ENCODE measurements around the gene PDZD8. TPM values are rescaled to one million over a fixed set of nuclear protein-coding genes. Genes with fewer than 3 reads are reported as not detected.

PDZD8 gene
- total RNA-seq, 2 experiments from 2014 or later, result 13.6 to 15.8 TPM

GRCh38 chr10:117272195-117273076 is 102.8 kb downstream of the PDZD8 start:
- Mint-ChIP-seq H3K4me3 (no peak overlapping the region), H3K27ac (no peak overlapping the region), H3K4me1 (ENCODE audit: low read depth) (no peaks in the 10 kb centered on the region), H3K36me3 (ENCODE audit: low read depth) (no peaks in the 10 kb centered on the region), H3K27me3 (ENCODE audit: low read depth) (no peaks in the 10 kb centered on the region), H3K9me3 (no peaks in the 10 kb centered on the region)
- DNase-seq, result no peak
- intact Hi-C loops (cut with micrococcal nuclease), result no loop called here
- CTCF ChIA-PET, result no interaction called here

- no peak overlapping the region for H3K4me3 Mint-ChIP-seq
- DNase-seq, result no peak
- no peaks in the 10 kb centered on the region for H3K9me3 Mint-ChIP-seq
- no peaks in the 10 kb centered on the region for H3K36me3 Mint-ChIP-seq (ENCODE audit: low read depth)
- no peaks in the 10 kb centered on the region for H3K27me3 Mint-ChIP-seq (ENCODE audit: low read depth)
- intact Hi-C loops (cut with micrococcal nuclease), result no loop called here
- CTCF ChIA-PET, result no interaction called here
- no peak overlapping the region for H3K27ac Mint-ChIP-seq
- no peaks in the 10 kb centered on the region for H3K4me1 Mint-ChIP-seq (ENCODE audit: low read depth)
Measured at GRCh38 chr10:117271427-117271826, 103.8 kb downstream of the PDZD8 start.

- intact Hi-C loops (cut with micrococcal nuclease), result no loop called here
- Mint-ChIP-seq H3K9me3 (no peaks in the 10 kb centered on the region), H3K27me3 (ENCODE audit: low read depth) (peaks cover 2% of the 10 kb centered on the region), H3K27ac (no peak overlapping the region), H3K4me3 (no peak overlapping the region), H3K36me3 (ENCODE audit: low read depth) (no peaks in the 10 kb centered on the region), H3K4me1 (ENCODE audit: low read depth) (no peaks in the 10 kb centered on the region)
- CTCF ChIA-PET, result no interaction called here
- DNase-seq, result no peak
Measured at GRCh38 chr10:117268907-117269306, 106.3 kb downstream of the PDZD8 start.

GRCh38 chr10:117268258-117268657 is 107.0 kb downstream of the PDZD8 start:
- intact Hi-C loops (cut with micrococcal nuclease), result no loop called here
- Mint-ChIP-seq H3K36me3 (ENCODE audit: low read depth) (no peaks in the 10 kb centered on the region), H3K4me1 (ENCODE audit: low read depth) (no peaks in the 10 kb centered on the region), H3K4me3 (no peak overlapping the region), H3K27me3 (ENCODE audit: low read depth) (peaks cover 2% of the 10 kb centered on the region), H3K27ac (no peak overlapping the region), H3K9me3 (no peaks in the 10 kb centered on the region)
- no peak for DNase-seq
- CTCF ChIA-PET, result no interaction called here

GRCh38 chr10:117266812-117267211 is 108.4 kb downstream of the PDZD8 start:
- intact Hi-C loops (cut with micrococcal nuclease), result no loop called here
- no peak overlapping the region for H3K4me3 Mint-ChIP-seq
- no peaks in the 10 kb centered on the region for H3K9me3 Mint-ChIP-seq
- H3K4me1 Mint-ChIP-seq (ENCODE audit: low read depth), result no peaks in the 10 kb centered on the region
- CTCF ChIA-PET, result interaction anchor here (2.2 kb wide), 1 partner anchor 52 kb away, joined by 5 read pairs; no protein-coding TSS in a partner anchor
- H3K27me3 Mint-ChIP-seq (ENCODE audit: low read depth), result peaks cover 6% of the 10 kb centered on the region
- no peak for DNase-seq
- H3K27ac Mint-ChIP-seq, result no peak overlapping the region
- H3K36me3 Mint-ChIP-seq (ENCODE audit: low read depth), result no peaks in the 10 kb centered on the region

- peaks cover 9% of the 10 kb centered on the region for H3K27me3 Mint-ChIP-seq (ENCODE audit: low read depth)
- no peak overlapping the region for H3K4me3 Mint-ChIP-seq
- no peak for DNase-seq
- no peaks in the 10 kb centered on the region for H3K4me1 Mint-ChIP-seq (ENCODE audit: low read depth)
- CTCF ChIA-PET, result interaction anchor here (2.2 kb wide), 1 partner anchor 53 kb away, joined by 5 read pairs; no protein-coding TSS in a partner anchor
- H3K27ac Mint-ChIP-seq, result no peak overlapping the region
- no peaks in the 10 kb centered on the region for H3K36me3 Mint-ChIP-seq (ENCODE audit: low read depth)
- H3K9me3 Mint-ChIP-seq, result no peaks in the 10 kb centered on the region
- intact Hi-C loops (cut with micrococcal nuclease), result no loop called here
Measured at GRCh38 chr10:117266400-117266799, 108.8 kb downstream of the PDZD8 start.

GRCh38 chr10:117264782-117265181 is 110.5 kb downstream of the PDZD8 start:
- Mint-ChIP-seq H3K27me3 (ENCODE audit: low read depth) (peaks cover 17% of the 10 kb centered on the region), H3K36me3 (ENCODE audit: low read depth) (no peaks in the 10 kb centered on the region), H3K27ac (no peak overlapping the region), H3K9me3 (no peaks in the 10 kb centered on the region), H3K4me3 (no peak overlapping the region), H3K4me1 (ENCODE audit: low read depth) (no peaks in the 10 kb centered on the region)
- CTCF ChIA-PET, result interaction anchor here (2.2 kb wide), 1 partner anchor 54 kb away, joined by 5 read pairs; no protein-coding TSS in a partner anchor
- intact Hi-C loops (cut with micrococcal nuclease), result no loop called here
- no peak for DNase-seq

GRCh38 chr10:117262903-117263293 is 112.3 kb downstream of the PDZD8 start:
- H3K27ac Mint-ChIP-seq, result no peak overlapping the region
- H3K4me3 Mint-ChIP-seq, result no peak overlapping the region
- H3K9me3 Mint-ChIP-seq, result no peaks in the 10 kb centered on the region
- peaks cover 26% of the 10 kb centered on the region for H3K27me3 Mint-ChIP-seq (ENCODE audit: low read depth)
- no peaks in the 10 kb centered on the region for H3K36me3 Mint-ChIP-seq (ENCODE audit: low read depth)
- DNase-seq, result no peak
- intact Hi-C loops (cut with micrococcal nuclease), result no loop called here
- CTCF ChIA-PET, result no interaction called here
- peaks cover 3% of the 10 kb centered on the region for H3K4me1 Mint-ChIP-seq (ENCODE audit: low read depth)

GRCh38 chr10:117262291-117262902 is 112.8 kb downstream of the PDZD8 start:
- Mint-ChIP-seq H3K27me3 (ENCODE audit: low read depth) (peaks cover 26% of the 10 kb centered on the region), H3K36me3 (ENCODE audit: low read depth) (no peaks in the 10 kb centered on the region), H3K4me1 (ENCODE audit: low read depth) (peaks cover 3% of the 10 kb centered on the region), H3K9me3 (no peaks in the 10 kb centered on the region), H3K4me3 (no peak overlapping the region), H3K27ac (no peak overlapping the region)
- DNase-seq, result no peak
- intact Hi-C loops (cut with micrococcal nuclease), result no loop called here
- CTCF ChIA-PET, result no interaction called here

GRCh38 chr10:117261501-117261900 is 113.7 kb downstream of the PDZD8 start:
- H3K27me3 Mint-ChIP-seq (ENCODE audit: low read depth), result peaks cover 26% of the 10 kb centered on the region
- no peak overlapping the region for H3K4me3 Mint-ChIP-seq
- no peaks in the 10 kb centered on the region for H3K9me3 Mint-ChIP-seq
- peaks cover 3% of the 10 kb centered on the region for H3K4me1 Mint-ChIP-seq (ENCODE audit: low read depth)
- H3K27ac Mint-ChIP-seq, result no peak overlapping the region
- H3K36me3 Mint-ChIP-seq (ENCODE audit: low read depth), result no peaks in the 10 kb centered on the region
- DNase-seq, result no peak
- intact Hi-C loops (cut with micrococcal nuclease), result no loop called here
- CTCF ChIA-PET, result interaction anchor here (0.6 kb wide), 1 partner anchor 474 kb away, joined by 3 read pairs; no protein-coding TSS in a partner anchor

GRCh38 chr10:117260084-117260483 is 115.2 kb downstream of the PDZD8 start:
- H3K4me1 Mint-ChIP-seq (ENCODE audit: low read depth), result peaks cover 3% of the 10 kb centered on the region
- no peak overlapping the region for H3K4me3 Mint-ChIP-seq
- no peak overlapping the region for H3K27ac Mint-ChIP-seq
- CTCF ChIA-PET, result no interaction called here
- no peak for DNase-seq
- H3K9me3 Mint-ChIP-seq, result no peaks in the 10 kb centered on the region
- peaks cover 26% of the 10 kb centered on the region for H3K27me3 Mint-ChIP-seq (ENCODE audit: low read depth)
- no peaks in the 10 kb centered on the region for H3K36me3 Mint-ChIP-seq (ENCODE audit: low read depth)
- intact Hi-C loops (cut with micrococcal nuclease), result no loop called here

- Mint-ChIP-seq H3K27ac (no peak overlapping the region), H3K36me3 (ENCODE audit: low read depth) (no peaks in the 10 kb centered on the region), H3K4me3 (no peak overlapping the region), H3K4me1 (ENCODE audit: low read depth) (peaks cover 3% of the 10 kb centered on the region), H3K27me3 (ENCODE audit: low read depth) (peaks cover 24% of the 10 kb centered on the region), H3K9me3 (no peaks in the 10 kb centered on the region)
- intact Hi-C loops (cut with micrococcal nuclease), result no loop called here
- no peak for DNase-seq
- CTCF ChIA-PET, result no interaction called here
Measured at GRCh38 chr10:117259279-117259678, 116.0 kb downstream of the PDZD8 start.

- intact Hi-C loops (cut with micrococcal nuclease), result no loop called here
- no peak for DNase-seq
- no peak overlapping the region for H3K27ac Mint-ChIP-seq
- no peak overlapping the region for H3K4me3 Mint-ChIP-seq
- no peaks in the 10 kb centered on the region for H3K36me3 Mint-ChIP-seq (ENCODE audit: low read depth)
- no peaks in the 10 kb centered on the region for H3K9me3 Mint-ChIP-seq
- peaks cover 3% of the 10 kb centered on the region for H3K4me1 Mint-ChIP-seq (ENCODE audit: low read depth)
- CTCF ChIA-PET, result no interaction called here
- H3K27me3 Mint-ChIP-seq (ENCODE audit: low read depth), result peaks cover 25% of the 10 kb centered on the region
Measured at GRCh38 chr10:117257721-117258120, 117.5 kb downstream of the PDZD8 start.
